ENCODE measurements around the gene CPNE6. TPM values are rescaled to one million over a fixed set of nuclear protein-coding genes. Genes with fewer than 3 reads are reported as not detected.
A peak's percentile ranks its signal among the peaks of the same experiment; 100 is the strongest.

The CPNE6 gene
- total RNA-seq, 1 donor from 2014 or later, result not detected

- intact Hi-C loops (cut with micrococcal nuclease), result no loop called here
- ATAC-seq (peak; percentile 88), DNase-seq (peak; percentile 65)
Observed at GRCh38 chr14:24080888-24081738, 9.8 kb downstream of the CPNE6 start.

- intact Hi-C loops (cut with micrococcal nuclease), result no loop called here
- DNase-seq (no peak), ATAC-seq (no peak)
Observed at GRCh38 chr14:24081739-24082211, 10.4 kb downstream of the CPNE6 start.

- intact Hi-C loops (cut with micrococcal nuclease), result no loop called here
Observed at GRCh38 chr14:24082411-24083080, 11.2 kb downstream of the CPNE6 start.

GRCh38 chr14:24083462-24083861 lies 12.1 kb downstream of the CPNE6 start:
- ATAC-seq (no peak), DNase-seq (no peak)
- intact Hi-C loops (cut with micrococcal nuclease), result no loop called here

More at GRCh38 chr14:24082411-24083080, 11.2 kb downstream of the CPNE6 start:
- no peak for ATAC-seq
- DNase-seq, result no peak

- no peak for ATAC-seq
- intact Hi-C loops (cut with micrococcal nuclease), result no loop called here
- DNase-seq, result no peak
Observed at GRCh38 chr14:24084440-24084839, 13.1 kb downstream of the CPNE6 start.

- intact Hi-C loops (cut with micrococcal nuclease), result no loop called here
- ATAC-seq, result no peak
Observed at GRCh38 chr14:24085215-24085614, 13.9 kb downstream of the CPNE6 start.

GRCh38 chr14:24086193-24086955 lies 15.0 kb downstream of the CPNE6 start:
- ATAC-seq, result no peak
- intact Hi-C loops (cut with micrococcal nuclease), result no loop called here

More at GRCh38 chr14:24085215-24085614, 13.9 kb downstream of the CPNE6 start:
- no peak for DNase-seq

GRCh38 chr14:24087004-24087403 lies 15.6 kb downstream of the CPNE6 start:
- intact Hi-C loops (cut with micrococcal nuclease), result no loop called here
- DNase-seq (no peak), ATAC-seq (no peak)

More at GRCh38 chr14:24086193-24086955, 15.0 kb downstream of the CPNE6 start:
- no peak for DNase-seq

GRCh38 chr14:24088095-24088494 lies 16.7 kb downstream of the CPNE6 start:
- DNase-seq (no peak), ATAC-seq (no peak)
- intact Hi-C loops (cut with micrococcal nuclease), result no loop called here

GRCh38 chr14:24089890-24090289 lies 18.5 kb downstream of the CPNE6 start:
- ATAC-seq (no peak), DNase-seq (no peak)
- intact Hi-C loops (cut with micrococcal nuclease), result no loop called here

GRCh38 chr14:24092110-24092504 lies 20.7 kb downstream of the CPNE6 start:
- no peak for ATAC-seq
- no peak for DNase-seq
- intact Hi-C loops (cut with micrococcal nuclease), result no loop called here

- intact Hi-C loops (cut with micrococcal nuclease), result no loop called here
- ATAC-seq, result no peak
- DNase-seq, result no peak
Observed at GRCh38 chr14:24092505-24093206, 21.3 kb downstream of the CPNE6 start.

GRCh38 chr14:24093207-24093900 lies 22.0 kb downstream of the CPNE6 start:
- ATAC-seq, result no peak
- intact Hi-C loops (cut with micrococcal nuclease), result no loop called here
- DNase-seq, result no peak

- DNase-seq (peak; percentile 93), ATAC-seq (peak; percentile 93)
- intact Hi-C loops (cut with micrococcal nuclease), result no loop called here
Observed at GRCh38 chr14:24093901-24094840, 22.8 kb downstream of the CPNE6 start, which contains the start of gene PCK2. Gene PCK2, plus strand, starts transcription at chr14:24094311. Its CDS starts 95 bp downstream, at chr14:24094406.

GRCh38 chr14:24094841-24095270 lies 23.5 kb downstream of the CPNE6 start:
- intact Hi-C loops (cut with micrococcal nuclease), result no loop called here
- DNase-seq (no peak), ATAC-seq (peak; percentile 1)

- peak; percentile 6 for ATAC-seq
- intact Hi-C loops (cut with micrococcal nuclease), result no loop called here
- peak; percentile 62 for DNase-seq
Observed at GRCh38 chr14:24095271-24096068, 24.1 kb downstream of the CPNE6 start.

All from left ventricle myocardium superior (tissue), 1 donor.